Neural cell (in vitro differentiated cells): ENCODE data around the gene OLFM4.

ENCODE experiments used
- CTCF ChIP-seq: fragments of 450-650 bp; IDR thresholded peaks from 2 replicates; pipeline ENCODE4 v1.5.1; 2014; ENCODE audit warnings: antibody characterized with exemption, mild to moderate bottlenecking, moderate library complexity; ENCODE audit not compliant: poor library complexity, severe bottlenecking
- EP300 ChIP-seq: fragments of 450-650 bp; conservative IDR thresholded peaks from 2 replicates; pipeline ENCODE4 v1.6.1; 2014; ENCODE audit warnings: antibody characterized with exemption, mild to moderate bottlenecking, moderate library complexity; ENCODE audit not compliant: poor library complexity, severe bottlenecking
- EZH2 ChIP-seq: fragments of 200-600, 300-800 bp; shearing (Covaris generic), sonication (generic); IDR thresholded peaks from 2 replicates; pipeline ENCODE4 v1.6.1; 2014; ENCODE audit warnings: antibody characterized with exemption, low read length, borderline replicate concordance, mild to moderate bottlenecking; ENCODE audit not compliant: insufficient read depth, poor library complexity, severe bottlenecking
- MXI1 ChIP-seq: fragments of 450-650 bp; conservative IDR thresholded peaks from 2 replicates; pipeline ENCODE4 v1.6.1; 2014; ENCODE audit warnings: antibody characterized with exemption, mild to moderate bottlenecking; ENCODE audit not compliant: poor library complexity, severe bottlenecking
- POLR2AphosphoS5 ChIP-seq: IDR thresholded peaks from 2 replicates; pipeline ENCODE4 v1.6.1; 2012
- RAD21 ChIP-seq: fragments of 450-650 bp; conservative IDR thresholded peaks from 2 replicates; pipeline ENCODE4 v1.6.1; 2014; ENCODE audit warnings: antibody characterized with exemption, mild to moderate bottlenecking, moderate library complexity
- REST ChIP-seq: IDR thresholded peaks from 2 replicates; pipeline ENCODE4 v1.6.1; 2012; ENCODE audit warnings: borderline replicate concordance
- SMC3 ChIP-seq: fragments of 450-650 bp; conservative IDR thresholded peaks from 2 replicates; pipeline ENCODE4 v1.6.1; 2014; ENCODE audit warnings: antibody characterized with exemption, mild to moderate bottlenecking, moderate library complexity; ENCODE audit not compliant: poor library complexity
- TAF1 ChIP-seq: IDR thresholded peaks from 2 replicates; pipeline ENCODE4 v1.6.1; 2012; ENCODE audit warnings: low read depth

GRCh38 chr13:52978989-52979388, 49.6 kb upstream of the OLFM4 start:
- TF ChIP-seq CTCF (no peak), EP300 (no peak), POLR2AphosphoS5 (no peak), EZH2 (no peak), TAF1 (no peak), RAD21 (no peak), REST (no peak), SMC3 (no peak), MXI1 (no peak)
